ENCODE results near the gene FLRT1. TPM values are rescaled to one million over a fixed set of nuclear protein-coding genes. Genes with fewer than 3 reads are reported as not detected.

Gene FLRT1
- total and polyA plus RNA-seq, 2 of the 13 experiments (the other 11 are each of a cell fraction or from before 2014, with no cell fraction given) = 0.02 to 0.08 TPM

GRCh38 chr11:64084951-64085710, 49.4 kb downstream of the FLRT1 start (continued):
- 0 out of 2 replicates have a peak, but pooled peaks have one; percentile 46 for TF ChIP-seq IRF9 (CRISPR knock-in tag; IDR thresholded peaks at IDR 0.05; ENCODE audit: borderline replicate concordance)
- no peak for TF ChIP-seq ZBTB7A (CRISPR knock-in tag; IDR thresholded peaks at IDR 0.05)
- TF ChIP-seq ZNF770 (CRISPR knock-in tag; IDR thresholded peaks at IDR 0.05) = no peak
- no peak for TF ChIP-seq GMEB2 (CRISPR knock-in tag; IDR thresholded peaks at IDR 0.05; ENCODE audit: low read depth)
- TF ChIP-seq ZIK1 (CRISPR knock-in tag; IDR thresholded peaks at IDR 0.05; ENCODE audit: borderline replicate concordance, low read depth) = no peak
- no peak for TF ChIP-seq FOXJ3 (CRISPR knock-in tag; IDR thresholded peaks at IDR 0.05; ENCODE audit: borderline replicate concordance)
- no peak for TF ChIP-seq NCOA1 (CRISPR knock-in tag; IDR thresholded peaks at IDR 0.05)
- TF ChIP-seq MAF1 (CRISPR knock-in tag; IDR thresholded peaks at IDR 0.05; ENCODE audit: borderline replicate concordance) = no peak
- TF ChIP-seq NFATC3 (CRISPR knock-in tag; IDR thresholded peaks at IDR 0.05) = no peak

Other genes starting within 250 kb of the FLRT1 start
- 23.6 and 29.9 TPM in 2 replicates for gene SPINDOC, start 222.5 kb upstream of the FLRT1 start, total RNA-seq (2016; rRNA removed; fragmentation: Illumina TruSeq; extraction: Trizol)
- 21.4 and 24.8 TPM in 2 replicates for gene SPINDOC, start 222.5 kb upstream of the FLRT1 start, polyA plus RNA-seq (2011; rRNA removed)
- gene MARK2, start 196.8 kb upstream of the FLRT1 start, total RNA-seq (2016; rRNA removed; fragmentation: Illumina TruSeq; extraction: Trizol) = 13.9 and 17.4 TPM in 2 replicates
- gene MARK2, start 196.8 kb upstream of the FLRT1 start, polyA plus RNA-seq (2011; rRNA removed) = 13.5 and 14.6 TPM in 2 replicates
- gene RCOR2, start 118.8 kb upstream of the FLRT1 start, total RNA-seq (2016; rRNA removed; fragmentation: Illumina TruSeq; extraction: Trizol) = 6.9 and 8.5 TPM in 2 replicates
- gene RCOR2, start 118.8 kb upstream of the FLRT1 start, polyA plus RNA-seq (2011; rRNA removed) = 8.3 and 9.1 TPM in 2 replicates
- gene NAA40, start 96.9 kb upstream of the FLRT1 start, total RNA-seq (2016; rRNA removed; fragmentation: Illumina TruSeq; extraction: Trizol) = 17.1 and 17.9 TPM in 2 replicates
- gene NAA40, start 96.9 kb upstream of the FLRT1 start, polyA plus RNA-seq (2011; rRNA removed) = 11.1 and 14.3 TPM in 2 replicates
- 393 and 406 TPM in 2 replicates for gene COX8A, start 61.3 kb upstream of the FLRT1 start, total RNA-seq (2016; rRNA removed; fragmentation: Illumina TruSeq; extraction: Trizol)
- 202 and 217 TPM in 2 replicates for gene COX8A, start 61.3 kb upstream of the FLRT1 start, polyA plus RNA-seq (2011; rRNA removed)
- gene OTUB1, start 49.5 kb upstream of the FLRT1 start, total RNA-seq (2016; rRNA removed; fragmentation: Illumina TruSeq; extraction: Trizol) = 58.8 and 78.7 TPM in 2 replicates
- gene OTUB1, start 49.5 kb upstream of the FLRT1 start, polyA plus RNA-seq (2011; rRNA removed) = 130 TPM in 2 replicates
- 34.5 and 39.6 TPM in 2 replicates for gene MACROD1, start 130.2 kb downstream of the FLRT1 start, total RNA-seq (2016; rRNA removed; fragmentation: Illumina TruSeq; extraction: Trizol)
- 23.1 and 33.3 TPM in 2 replicates for gene MACROD1, start 130.2 kb downstream of the FLRT1 start, polyA plus RNA-seq (2011; rRNA removed)
- 217 and 245 TPM in 2 replicates for gene STIP1, start 150.2 kb downstream of the FLRT1 start, total RNA-seq (2016; rRNA removed; fragmentation: Illumina TruSeq; extraction: Trizol)
- 81.1 and 83.3 TPM in 2 replicates for gene STIP1, start 150.2 kb downstream of the FLRT1 start, polyA plus RNA-seq (2011; rRNA removed)
- not detected in 2 replicates for gene FERMT3, start 170.8 kb downstream of the FLRT1 start, total RNA-seq (2016; rRNA removed; fragmentation: Illumina TruSeq; extraction: Trizol)
- 0.16 and 0.29 TPM in 2 replicates for gene FERMT3, start 170.8 kb downstream of the FLRT1 start, polyA plus RNA-seq (2011; rRNA removed)
- 21.0 and 24.8 TPM in 2 replicates for gene TRPT1, start 190.3 kb downstream of the FLRT1 start, total RNA-seq (2016; rRNA removed; fragmentation: Illumina TruSeq; extraction: Trizol)
- 40.7 and 45.1 TPM in 2 replicates for gene TRPT1, start 190.3 kb downstream of the FLRT1 start, polyA plus RNA-seq (2011; rRNA removed)
- 38.5 and 39.8 TPM in 2 replicates for gene NUDT22, start 190.3 kb downstream of the FLRT1 start, total RNA-seq (2016; rRNA removed; fragmentation: Illumina TruSeq; extraction: Trizol)
- 33.5 and 38.6 TPM in 2 replicates for gene NUDT22, start 190.3 kb downstream of the FLRT1 start, polyA plus RNA-seq (2011; rRNA removed)
- 7.1 and 10.3 TPM in 2 replicates for gene DNAJC4, start 194.6 kb downstream of the FLRT1 start, total RNA-seq (2016; rRNA removed; fragmentation: Illumina TruSeq; extraction: Trizol)
- 60.8 and 70.9 TPM in 2 replicates for gene DNAJC4, start 194.6 kb downstream of the FLRT1 start, polyA plus RNA-seq (2011; rRNA removed)
- gene VEGFB, start 198.7 kb downstream of the FLRT1 start, total RNA-seq (2016; rRNA removed; fragmentation: Illumina TruSeq; extraction: Trizol) = 10.1 and 11.3 TPM in 2 replicates
- 9.0 and 10.8 TPM in 2 replicates for gene VEGFB, start 198.7 kb downstream of the FLRT1 start, polyA plus RNA-seq (2011; rRNA removed)
- gene FKBP2, start 205.2 kb downstream of the FLRT1 start, total RNA-seq (2016; rRNA removed; fragmentation: Illumina TruSeq; extraction: Trizol) = 29.4 and 53.3 TPM in 2 replicates
- gene FKBP2, start 205.2 kb downstream of the FLRT1 start, polyA plus RNA-seq (2011; rRNA removed) = 30.1 and 36.0 TPM in 2 replicates
- 120 and 148 TPM in 2 replicates for gene PPP1R14B, start 211.0 kb downstream of the FLRT1 start, total RNA-seq (2016; rRNA removed; fragmentation: Illumina TruSeq; extraction: Trizol)
- gene PPP1R14B, start 211.0 kb downstream of the FLRT1 start, polyA plus RNA-seq (2011; rRNA removed) = 110 and 111 TPM in 2 replicates
- gene PLCB3, start 215.6 kb downstream of the FLRT1 start, total RNA-seq (2016; rRNA removed; fragmentation: Illumina TruSeq; extraction: Trizol) = 11.0 and 13.8 TPM in 2 replicates
- 7.5 and 9.0 TPM in 2 replicates for gene PLCB3, start 215.6 kb downstream of the FLRT1 start, polyA plus RNA-seq (2011; rRNA removed)
- 28.5 and 33.0 TPM in 2 replicates for gene BAD, start 248.7 kb downstream of the FLRT1 start, total RNA-seq (2016; rRNA removed; fragmentation: Illumina TruSeq; extraction: Trizol)
- gene BAD, start 248.7 kb downstream of the FLRT1 start, polyA plus RNA-seq (2011; rRNA removed) = 17.9 and 21.2 TPM in 2 replicates
- 10.3 and 13.2 TPM in 2 replicates for gene GPR137, start 249.9 kb downstream of the FLRT1 start, total RNA-seq (2016; rRNA removed; fragmentation: Illumina TruSeq; extraction: Trizol)
- gene GPR137, start 249.9 kb downstream of the FLRT1 start, polyA plus RNA-seq (2011; rRNA removed) = 8.5 and 10.4 TPM in 2 replicates